Neural progenitor cell (in vitro differentiated cells): Measurements from ENCODE around the gene SSBP4. TPM values are rescaled to one million over a fixed set of nuclear protein-coding genes. Genes with fewer than 3 reads are reported as not detected.
A peak's percentile ranks its signal among the peaks of the same experiment; 100 is the strongest.

Experiments
- DNase-seq: peaks from one replicate; pipeline ENCODE4 v3.0.0-alpha.2; 2016; ENCODE audit warnings: low spot score
- H2AFZ ChIP-seq: fragments of 200-600 bp; sonication (generic); replicated peaks from 2 replicates; pipeline ENCODE4 v1.6.1; 2016; ENCODE audit warnings: antibody characterized with exemption
- H3F3A ChIP-seq: fragments of 200-600 bp; sonication (generic); 2 replicates; pipeline ENCODE4 v1.6.1; 2016; ENCODE audit warnings: antibody characterized with exemption, low read depth
- H3K27ac ChIP-seq: fragments of 200-600 bp; sonication (generic); 2 replicates; pipeline ENCODE4 v1.5.1; 2016; ENCODE audit warnings: mild to moderate bottlenecking
- H3K27me3 ChIP-seq: fragments of 200-600 bp; sonication (generic); 2 replicates; pipeline ENCODE4 v1.6.1; 2016; ENCODE audit warnings: mild to moderate bottlenecking, moderate library complexity
- H3K36me3 ChIP-seq: fragments of 200-600 bp; sonication (generic); 2 replicates; pipeline ENCODE4 v1.5.1; 2016
- H3K4me1 ChIP-seq: fragments of 200-600 bp; sonication (generic); 2 replicates; pipeline ENCODE4 v1.6.1; 2016; ENCODE audit warnings: mixed run types
- H3K4me2 ChIP-seq: fragments of 200-600 bp; sonication (generic); 2 replicates; pipeline ENCODE4 v1.6.1; 2016
- H3K4me3 ChIP-seq: fragments of 200-600 bp; sonication (generic); 2 replicates; pipeline ENCODE4 v1.5.1; 2016
- H3K79me2 ChIP-seq: fragments of 200-600 bp; sonication (generic); 2 replicates; pipeline ENCODE4 v1.6.1; 2016; ENCODE audit warnings: low read depth
- H3K9ac ChIP-seq: fragments of 200-600 bp; sonication (generic); 2 replicates; pipeline ENCODE4 v1.6.1; 2016
- H3K9me3 ChIP-seq: fragments of 200-600 bp; sonication (generic); 2 replicates; pipeline ENCODE4 v1.5.1; 2016; ENCODE audit warnings: low read depth
- H4K20me1 ChIP-seq: fragments of 200-600 bp; sonication (generic); 2 replicates; pipeline ENCODE4 v1.6.1; 2016; ENCODE audit warnings: low read depth
- H3K27ac Mint-ChIP-seq: 3 replicates; pipeline ENCODE4 v1.8.0; 2021; ENCODE audit warnings: mixed read lengths
- H3K27me3 Mint-ChIP-seq: 2 replicates; pipeline ENCODE4 v1.8.0; 2022; ENCODE audit warnings: low read depth, mild to moderate bottlenecking, inconsistent platforms, moderate library complexity, mixed read lengths; ENCODE audit not compliant: insufficient read depth
- H3K36me3 Mint-ChIP-seq: 3 replicates; pipeline ENCODE4 v1.8.0; 2021; ENCODE audit warnings: mixed read lengths
- H3K4me1 Mint-ChIP-seq: 3 replicates; pipeline ENCODE4 v1.8.0; 2021; ENCODE audit warnings: mixed read lengths
- H3K4me3 Mint-ChIP-seq: 3 replicates; pipeline ENCODE4 v1.8.0; 2021; ENCODE audit warnings: mild to moderate bottlenecking, moderate library complexity, mixed read lengths
- H3K9me3 Mint-ChIP-seq: 3 replicates; pipeline ENCODE4 v1.8.0; 2020; ENCODE audit warnings: mixed read lengths
- EZH2 ChIP-seq: fragments of 200-600 bp; sonication (generic); IDR thresholded peaks from 2 replicates; pipeline ENCODE4 v1.6.1; 2017; ENCODE audit warnings: antibody characterized with exemption, mild to moderate bottlenecking, moderate library complexity
- EZH2phosphoT487 ChIP-seq: fragments of 200-600 bp; sonication (generic); IDR thresholded peaks from 2 replicates; pipeline ENCODE4 v1.6.1; 2017; ENCODE audit warnings: antibody characterized with exemption
- total RNA-seq: library from RNA; depleted of rRNA; stranded (reverse); fragments of >200 nt; gene quantifications from 2 replicates; pipeline ENCODE4 v1.2.3, GENCODE V29; 2015; ENCODE audit warnings: low replicate concordance
- TF ChIP-seq, protein P1 (sequence below): fragments of 200-600 bp; sonication (generic); IDR thresholded peaks from 2 replicates; pipeline ENCODE4 v1.5.1; 2017; ENCODE audit warnings: antibody characterized with exemption, mild to moderate bottlenecking

Gene SSBP4
- total RNA-seq, 1 donor from 2014 or later: 21.1 TPM

DNA sequence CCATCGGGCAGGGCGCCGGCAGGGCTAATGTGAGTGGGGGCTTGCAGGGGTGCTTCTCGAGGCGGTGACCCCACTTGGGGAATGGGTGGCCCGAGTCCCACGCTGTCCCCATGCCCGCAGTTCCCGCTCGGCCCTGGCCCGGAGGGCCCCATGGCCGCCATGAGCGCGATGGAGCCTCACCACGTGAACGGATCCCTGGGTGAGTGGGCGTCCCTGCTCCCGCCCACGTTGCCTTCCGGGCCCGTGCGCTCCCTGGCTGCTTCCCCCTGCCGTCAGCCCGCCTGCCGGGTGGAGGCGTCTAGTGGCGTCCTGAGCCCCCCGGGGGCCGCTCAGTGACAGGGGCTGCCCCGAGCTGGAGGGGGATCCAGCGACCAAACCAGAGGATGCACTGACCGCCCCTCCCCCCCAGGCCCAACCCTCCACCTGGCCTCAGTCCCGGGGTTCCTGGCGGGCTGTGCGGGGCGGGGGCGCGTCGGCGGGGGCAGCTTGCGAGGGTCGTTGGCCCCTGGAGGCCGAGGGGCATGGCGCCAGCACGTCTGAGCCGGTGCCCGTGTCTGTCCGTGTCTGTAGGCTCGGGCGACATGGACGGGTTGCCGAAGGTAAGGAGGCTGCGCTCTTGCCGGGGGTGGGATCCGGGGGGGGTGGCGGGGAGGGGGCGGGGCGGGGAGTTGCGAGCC is 14.0 kb downstream of the SSBP4 start:
- H3F3A ChIP-seq: peaks cover 77% of the 10 kb centered on the region
- no peak overlapping the region for H2AFZ ChIP-seq
- Mint-ChIP-seq H3K27ac (no peak overlapping the region), H3K4me3 (peak overlapping the region; percentile 67), H3K27me3 (peaks cover 12% of the 10 kb centered on the region), H3K9me3 (no peaks in the 10 kb centered on the region), H3K4me1 (peaks cover 33% of the 10 kb centered on the region), H3K36me3 (peaks cover 3% of the 10 kb centered on the region)
- H3K4me3 ChIP-seq: peak overlapping the region; percentile 43
- H3K9me3 ChIP-seq: no peaks in the 10 kb centered on the region
- H3K9ac ChIP-seq: no peak overlapping the region
- no peaks in the 10 kb centered on the region for H3K36me3 ChIP-seq
- peaks cover 39% of the 10 kb centered on the region for H4K20me1 ChIP-seq
- TF ChIP-seq EZH2phosphoT487 (no peak), EZH2 (no peak)
- TF ChIP-seq, protein P1, sequence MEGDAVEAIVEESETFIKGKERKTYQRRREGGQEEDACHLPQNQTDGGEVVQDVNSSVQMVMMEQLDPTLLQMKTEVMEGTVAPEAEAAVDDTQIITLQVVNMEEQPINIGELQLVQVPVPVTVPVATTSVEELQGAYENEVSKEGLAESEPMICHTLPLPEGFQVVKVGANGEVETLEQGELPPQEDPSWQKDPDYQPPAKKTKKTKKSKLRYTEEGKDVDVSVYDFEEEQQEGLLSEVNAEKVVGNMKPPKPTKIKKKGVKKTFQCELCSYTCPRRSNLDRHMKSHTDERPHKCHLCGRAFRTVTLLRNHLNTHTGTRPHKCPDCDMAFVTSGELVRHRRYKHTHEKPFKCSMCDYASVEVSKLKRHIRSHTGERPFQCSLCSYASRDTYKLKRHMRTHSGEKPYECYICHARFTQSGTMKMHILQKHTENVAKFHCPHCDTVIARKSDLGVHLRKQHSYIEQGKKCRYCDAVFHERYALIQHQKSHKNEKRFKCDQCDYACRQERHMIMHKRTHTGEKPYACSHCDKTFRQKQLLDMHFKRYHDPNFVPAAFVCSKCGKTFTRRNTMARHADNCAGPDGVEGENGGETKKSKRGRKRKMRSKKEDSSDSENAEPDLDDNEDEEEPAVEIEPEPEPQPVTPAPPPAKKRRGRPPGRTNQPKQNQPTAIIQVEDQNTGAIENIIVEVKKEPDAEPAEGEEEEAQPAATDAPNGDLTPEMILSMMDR: no peak
- H3K79me2 ChIP-seq: peaks cover 6% of the 10 kb centered on the region
- H3K4me1 ChIP-seq: peaks cover 46% of the 10 kb centered on the region
- DNase-seq: peak; percentile 50
- H3K4me2 ChIP-seq: peak overlapping the region; percentile 79
- H3K27me3 ChIP-seq: no peaks in the 10 kb centered on the region
- no peak overlapping the region for H3K27ac ChIP-seq

DNA sequence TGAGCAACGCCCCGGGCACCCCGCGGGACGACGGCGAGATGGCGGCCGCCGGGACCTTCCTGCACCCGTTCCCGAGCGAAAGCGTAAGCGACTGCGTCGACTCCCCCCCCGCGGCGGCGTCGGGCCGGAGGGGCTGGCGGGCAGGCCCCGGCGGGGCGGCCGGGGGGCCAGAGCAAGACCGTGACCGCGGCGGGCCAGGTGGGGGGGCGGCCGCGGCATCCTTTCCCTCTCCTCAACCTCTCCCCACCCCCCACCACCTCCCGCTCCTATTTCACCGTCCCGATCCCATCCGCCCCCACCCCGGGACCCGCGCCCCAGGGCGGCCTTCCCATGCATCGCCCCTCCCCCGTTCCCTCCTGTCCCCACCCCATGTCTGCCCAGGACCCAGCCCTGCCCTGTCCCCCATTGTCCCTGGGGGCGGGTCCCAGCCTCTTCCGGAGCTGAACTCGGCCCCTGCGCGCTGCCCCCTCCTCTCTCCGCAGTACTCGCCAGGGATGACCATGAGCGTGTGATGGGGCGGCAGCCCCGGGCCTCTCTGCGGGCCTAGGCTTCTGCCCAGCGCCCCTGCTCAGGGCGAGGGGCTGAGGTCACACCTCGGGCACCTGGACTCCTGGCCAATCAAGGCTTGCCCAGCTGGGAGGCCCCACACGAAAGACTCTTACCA is 14.7 kb downstream of the SSBP4 start:
- H3K27ac ChIP-seq: no peak overlapping the region
- TF ChIP-seq EZH2: no peak
- no peak for TF ChIP-seq EZH2phosphoT487
- TF ChIP-seq, protein P1: no peak
- peaks cover 3% of the 10 kb centered on the region for H3K36me3 Mint-ChIP-seq

DNA sequence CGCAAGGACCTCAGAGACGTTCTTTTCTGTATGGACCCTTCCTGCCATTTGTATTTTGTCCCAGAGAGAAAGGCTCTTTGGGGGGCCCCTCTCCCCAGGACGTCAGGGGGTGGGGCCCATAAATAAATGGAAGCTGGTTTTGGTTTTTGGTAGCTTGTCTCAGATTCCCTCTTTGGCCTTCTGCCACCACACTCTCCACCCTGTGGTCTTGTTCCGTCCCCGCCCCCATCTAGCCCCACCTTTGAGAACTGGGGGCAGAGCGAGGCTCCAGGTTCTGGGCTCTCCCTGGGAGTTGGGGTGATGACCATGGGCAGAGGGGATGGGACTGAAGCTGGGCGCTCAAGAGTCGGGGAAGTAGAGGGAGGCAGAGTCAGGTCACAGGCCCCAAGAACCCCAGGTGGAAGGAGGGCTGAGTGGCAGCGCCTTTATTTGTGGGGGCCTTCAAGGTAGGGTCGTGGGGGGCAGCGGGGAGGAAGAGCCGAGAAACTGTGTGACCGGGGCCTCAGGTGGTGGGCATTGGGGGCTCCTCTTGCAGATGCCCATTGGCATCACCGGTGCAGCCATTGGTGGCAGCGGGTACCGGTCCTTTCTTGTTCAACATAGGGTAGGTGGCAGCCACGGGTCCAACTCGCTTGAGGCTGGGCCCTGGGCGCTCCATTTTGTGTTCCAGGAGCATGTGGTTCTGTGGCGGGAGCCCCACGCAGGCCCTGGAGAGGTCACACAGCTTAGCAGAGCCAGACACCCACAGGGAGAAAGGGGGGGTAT is 15.4 kb downstream of the SSBP4 start:
- H4K20me1 ChIP-seq: peaks cover 33% of the 10 kb centered on the region
- Mint-ChIP-seq H3K4me1 (peaks cover 44% of the 10 kb centered on the region), H3K4me3 (peak overlapping the region; percentile 76), H3K27ac (peak overlapping the region; percentile 29), H3K9me3 (no peaks in the 10 kb centered on the region), H3K27me3 (peaks cover 12% of the 10 kb centered on the region), H3K36me3 (peaks cover 3% of the 10 kb centered on the region)
- peaks cover 77% of the 10 kb centered on the region for H3F3A ChIP-seq
- H3K36me3 ChIP-seq: no peaks in the 10 kb centered on the region
- TF ChIP-seq EZH2 (no peak), EZH2phosphoT487 (no peak)
- TF ChIP-seq, protein P1: no peak
- no peak for DNase-seq
- no peaks in the 10 kb centered on the region for H3K27me3 ChIP-seq
- no peak overlapping the region for H3K27ac ChIP-seq
- H3K9me3 ChIP-seq: no peaks in the 10 kb centered on the region
- H3K4me3 ChIP-seq: peak overlapping the region; percentile 43
- no peak overlapping the region for H3K9ac ChIP-seq
- H3K79me2 ChIP-seq: peaks cover 6% of the 10 kb centered on the region
- no peak overlapping the region for H2AFZ ChIP-seq
- H3K4me2 ChIP-seq: peak overlapping the region; percentile 79
- peaks cover 51% of the 10 kb centered on the region for H3K4me1 ChIP-seq

More for the DNA sequence above, 14.7 kb downstream of the SSBP4 start:
- no peaks in the 10 kb centered on the region for H3K36me3 ChIP-seq
- H3K27me3 ChIP-seq: no peaks in the 10 kb centered on the region
- H3K4me3 Mint-ChIP-seq: peak overlapping the region; percentile 76
- H4K20me1 ChIP-seq: peaks cover 33% of the 10 kb centered on the region
- H3K9me3 Mint-ChIP-seq: no peaks in the 10 kb centered on the region
- H3K4me1 Mint-ChIP-seq: peaks cover 38% of the 10 kb centered on the region
- peaks cover 6% of the 10 kb centered on the region for H3K79me2 ChIP-seq
- peaks cover 47% of the 10 kb centered on the region for H3K4me1 ChIP-seq
- H3K27me3 Mint-ChIP-seq: peaks cover 12% of the 10 kb centered on the region
- DNase-seq: peak; percentile 70
- no peak overlapping the region for H2AFZ ChIP-seq
- H3K4me2 ChIP-seq: peak overlapping the region; percentile 79
- H3K4me3 ChIP-seq: peak overlapping the region; percentile 43
- no peaks in the 10 kb centered on the region for H3K9me3 ChIP-seq
- no peak overlapping the region for H3K27ac Mint-ChIP-seq
- H3K9ac ChIP-seq: no peak overlapping the region
- peaks cover 77% of the 10 kb centered on the region for H3F3A ChIP-seq
